PC-9 (cell line): ENCODE data around the gene CSRP1. TPM values are rescaled to one million over a fixed set of nuclear protein-coding genes. Genes with fewer than 3 reads are reported as not detected.

Source experiments
- BruUV-seq: library from RNA; stranded (reverse); fragments of 400-500 nt; replicated peaks from 2 replicates; lab custom pipeline; 2021; lab: Mats Ljungman, UMichigan
- CTCF ChIA-PET: fragments of 300-600 bp; sonication (Branson Sonifier 250); formaldehyde crosslinking; loops from one replicate; lab custom pipeline; 2022; ENCODE audit warnings: antibody characterized with exemption; lab: Charles Lee
- POLR2A ChIA-PET: fragments of 300-600 bp; sonication (Branson Sonifier 250); formaldehyde crosslinking; loops from one replicate; lab custom pipeline; 2022; ENCODE audit warnings: antibody characterized with exemption; ENCODE audit not compliant: unreplicated experiment; lab: Charles Lee
- DNase-seq, 2 experiments: peaks; one replicate each; pipeline versions ENCODE4 v3.0.0 to v3.0.0-alpha.2; 2015 to 2022; ENCODE audit warnings: mixed read lengths in 1 of 2
- H2AFZ ChIP-seq: fragments of 200-600 bp; sonication (generic); 2 replicates; pipeline ENCODE4 v1.8.1; 2017; ENCODE audit warnings: antibody characterized with exemption
- H3F3A ChIP-seq: fragments of 200-600 bp; sonication (generic); 2 replicates; pipeline ENCODE4 v1.8.1; 2017; ENCODE audit warnings: antibody characterized with exemption, mild to moderate bottlenecking, low read depth; ENCODE audit not compliant: insufficient read depth
- H3K27ac ChIP-seq: fragments of 200-600 bp; sonication (generic); 2 replicates; pipeline ENCODE4 v1.6.1; 2016; ENCODE audit warnings: mixed run types
- H3K27me3 ChIP-seq: fragments of 200-600 bp; sonication (generic); 2 replicates; pipeline ENCODE4 v1.6.1; 2016; ENCODE audit warnings: low read depth, mixed run types; ENCODE audit not compliant: insufficient read depth
- H3K36me3 ChIP-seq: fragments of 200-600 bp; sonication (generic); 2 replicates; pipeline ENCODE4 v1.6.1; 2016; ENCODE audit warnings: low read depth, mixed run types
- H3K4me1 ChIP-seq: fragments of 200-600 bp; sonication (generic); replicated peaks from 2 replicates; pipeline ENCODE4 v1.6.1; 2016; ENCODE audit warnings: mixed run types; ENCODE audit not compliant: insufficient read depth
- H3K4me2 ChIP-seq: fragments of 200-600 bp; sonication (generic); 2 replicates; pipeline ENCODE4 v1.6.1; 2017; ENCODE audit warnings: mixed run types
- H3K4me3 ChIP-seq: fragments of 200-600 bp; sonication (generic); 2 replicates; pipeline ENCODE4 v1.6.1; 2016; ENCODE audit warnings: mixed run types
- H3K79me2 ChIP-seq: fragments of 200-600 bp; sonication (generic); 2 replicates; pipeline ENCODE4 v1.6.1; 2017; ENCODE audit warnings: low read depth, mixed run types
- H3K9me2 ChIP-seq: fragments of 200-600 bp; sonication (generic); 2 replicates; pipeline ENCODE4 v1.8.1; 2017; ENCODE audit warnings: mild to moderate bottlenecking; ENCODE audit not compliant: insufficient read depth
- H3K9me3 ChIP-seq: fragments of 200-600 bp; sonication (generic); 2 replicates; pipeline ENCODE4 v1.8.1; 2016; ENCODE audit warnings: low read depth; ENCODE audit not compliant: insufficient read depth
- H4K20me1 ChIP-seq: fragments of 200-600 bp; sonication (generic); 2 replicates; pipeline ENCODE4 v1.8.1; 2017; ENCODE audit not compliant: insufficient read depth
- CTCF ChIP-seq: fragments of 200-600 bp; sonication (generic); conservative IDR thresholded peaks from 2 replicates; pipeline ENCODE4 v1.6.1; 2017; ENCODE audit warnings: mixed run types, antibody characterized with exemption, mild to moderate bottlenecking, moderate library complexity
- EZH2 ChIP-seq: fragments of 200-600 bp; sonication (generic); IDR thresholded peaks from 2 replicates; pipeline ENCODE4 v1.8.0; 2017; ENCODE audit warnings: antibody characterized with exemption, low read depth
- intact Hi-C: fragments of 100-400 bp; cut with micrococcal nuclease; formaldehyde crosslinking; loops from one replicate; pipeline ENCODE4 v1.10.0; 2022; ENCODE audit not compliant: unreplicated experiment
- total RNA-seq: library from RNA; stranded (reverse); gene quantifications from 2 replicates; pipeline ENCODE4 v1.2.3, GENCODE V29; 2021

Gene CSRP1
- total RNA-seq, 1 experiment from 2014 or later = 61.3 TPM

GRCh38 chr1:201476670-201477344, 30.1 kb downstream of the CSRP1 start:
- no peak for DNase-seq
- H3K27ac ChIP-seq = no peak overlapping the region
- no peak overlapping the region for H2AFZ ChIP-seq
- H3K36me3 ChIP-seq = no peaks in the 10 kb centered on the region
- no peaks in the 10 kb centered on the region for H3K27me3 ChIP-seq
- BruUV-seq = no TSS peak
- intact Hi-C loops = no loop called here
- no peaks in the 10 kb centered on the region for H3K9me3 ChIP-seq
- CTCF ChIA-PET = interaction anchor here (0.6 kb wide), 1 partner anchor 29 kb away, joined by 4 read pairs; no protein-coding TSS in a partner anchor
- no peaks in the 10 kb centered on the region for H3K79me2 ChIP-seq
- peaks cover 14% of the 10 kb centered on the region for H3F3A ChIP-seq
- TF ChIP-seq EZH2 = no peak
- TF ChIP-seq CTCF = no peak
- POLR2A ChIA-PET = no interaction called here
- H3K4me1 ChIP-seq = peaks cover 35% of the 10 kb centered on the region
- no peaks in the 10 kb centered on the region for H4K20me1 ChIP-seq
- no peaks in the 10 kb centered on the region; the same call in 1 of the 2 replicates for H3K9me2 ChIP-seq
- H3K4me2 ChIP-seq = peak overlapping the region; percentile 33; the same call in 1 of the 2 replicates
- no peak overlapping the region for H3K4me3 ChIP-seq

GRCh38 chr1:201475915-201476669, 30.8 kb downstream of the CSRP1 start:
- no peak overlapping the region for H3K27ac ChIP-seq
- no peaks in the 10 kb centered on the region for H3K9me3 ChIP-seq
- H3K79me2 ChIP-seq = no peaks in the 10 kb centered on the region
- H3K9me2 ChIP-seq = no peaks in the 10 kb centered on the region; the same call in 1 of the 2 replicates
- peaks cover 30% of the 10 kb centered on the region for H3K4me1 ChIP-seq
- intact Hi-C loops = no loop called here
- no peaks in the 10 kb centered on the region for H3K36me3 ChIP-seq
- DNase-seq = no peak
- ChIA-PET POLR2A (no interaction called here), CTCF (no interaction called here)
- TF ChIP-seq EZH2 = no peak
- no peak overlapping the region for H3K4me3 ChIP-seq
- H4K20me1 ChIP-seq = no peaks in the 10 kb centered on the region
- H2AFZ ChIP-seq = no peak overlapping the region
- BruUV-seq = no TSS peak
- peak overlapping the region; percentile 33; the same call in 1 of the 2 replicates for H3K4me2 ChIP-seq
- peaks cover 14% of the 10 kb centered on the region for H3F3A ChIP-seq
- H3K27me3 ChIP-seq = no peaks in the 10 kb centered on the region

GRCh38 chr1:201475130-201475529, 31.8 kb downstream of the CSRP1 start:
- Histone ChIP-seq H3K27ac (no peak overlapping the region), H2AFZ (no peak overlapping the region), H3F3A (peaks cover 15% of the 10 kb centered on the region), H3K4me2 (no peak overlapping the region), H3K4me1 (peaks cover 25% of the 10 kb centered on the region), H3K79me2 (no peaks in the 10 kb centered on the region), H3K36me3 (no peaks in the 10 kb centered on the region), H3K4me3 (no peak overlapping the region), H4K20me1 (no peaks in the 10 kb centered on the region), H3K27me3 (no peaks in the 10 kb centered on the region), H3K9me2 (no peaks in the 10 kb centered on the region; the same call in 1 of the 2 replicates), H3K9me3 (no peaks in the 10 kb centered on the region)
- ChIA-PET POLR2A (interaction anchor here (0.9 kb wide), 1 partner anchor 36 kb away, joined by 3 read pairs; no protein-coding TSS in a partner anchor), CTCF (no interaction called here)
- intact Hi-C loops = no loop called here
- TF ChIP-seq EZH2 = no peak
- no peak for TF ChIP-seq CTCF
- no TSS peak for BruUV-seq
- peak in 1 of 2 experiments; percentile 77 for DNase-seq
